ENCODE data around the gene GLB1L.
"Not testable (repeated sequence)": the region's sequence is repeated elsewhere in the genome, so short reads cannot be mapped to it uniquely, and the experiment has no call there.

GLB1L gene

GRCh38 chr2:219279916-219280516, 34.8 kb upstream of the GLB1L start:
- DNase-seq, result no peak

DNA sequence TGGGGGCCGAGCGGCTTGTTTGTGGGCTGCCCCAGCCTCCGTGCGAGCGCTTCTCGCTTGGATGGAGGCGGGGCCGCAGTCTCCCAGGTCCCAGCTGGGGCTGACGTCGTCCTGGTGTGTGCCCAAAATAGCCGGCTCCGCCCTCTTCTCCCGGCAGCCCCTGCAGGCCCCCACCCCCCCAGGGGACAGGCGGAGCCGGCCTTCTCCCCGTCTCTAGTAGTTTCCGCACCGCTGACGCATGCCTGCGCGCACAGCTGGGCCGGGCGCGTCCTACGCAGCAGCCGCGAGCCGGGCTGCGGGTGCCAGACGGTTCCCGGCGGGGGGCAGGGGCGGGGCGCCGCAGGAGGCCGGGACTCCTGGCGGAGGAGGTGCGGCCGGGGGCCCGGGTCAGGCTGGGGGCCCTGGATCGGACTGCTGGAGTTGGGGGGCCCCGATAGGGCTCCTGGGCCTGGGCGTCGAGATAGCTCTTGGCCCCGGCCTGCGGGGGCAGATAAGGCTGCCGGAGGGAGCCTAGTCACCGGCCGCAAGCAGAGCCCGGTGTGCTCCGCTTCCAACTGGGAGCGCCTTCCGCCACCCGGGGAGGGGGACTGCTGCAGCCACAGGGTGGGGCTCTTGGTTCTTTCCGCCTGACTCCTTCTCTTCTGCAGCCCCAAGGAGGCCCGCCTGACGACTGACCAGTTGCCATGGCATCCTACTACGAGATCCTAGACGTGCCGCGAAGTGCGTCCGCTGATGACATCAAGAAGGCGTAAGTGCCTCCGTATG, 34.1 kb upstream of the GLB1L start, which contains the start of gene DNAJB2:
TSS of gene DNAJB2 (plus strand) at position 216 of the 765 bp plus-strand sequence. CDS start at position 684, 468 bp downstream.
- DNase-seq, result peak; percentile 100

DNA sequence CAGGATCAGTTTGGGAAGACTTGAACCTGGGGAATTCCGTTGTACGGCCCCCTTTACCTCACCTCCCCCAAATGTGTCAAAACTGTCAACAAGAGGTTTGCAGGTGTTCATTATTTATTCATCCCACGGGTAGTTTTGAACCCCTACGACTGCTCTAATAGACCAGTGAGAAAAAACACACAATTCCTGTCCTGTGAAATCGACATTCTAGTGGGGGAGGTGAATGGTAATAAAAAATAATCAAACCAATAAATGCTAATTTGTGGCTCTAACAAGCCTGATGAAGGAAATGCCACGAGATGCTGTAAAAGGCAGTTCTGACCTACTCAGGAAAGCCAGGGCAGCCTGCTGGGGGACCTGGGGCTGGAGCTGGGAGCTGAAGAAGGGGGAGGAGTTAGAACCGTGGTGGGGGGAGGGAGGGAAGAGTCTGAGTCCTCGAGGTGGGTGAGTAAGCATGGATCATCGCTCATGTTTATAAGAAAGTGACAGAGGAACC, 33.5 kb upstream of the GLB1L start:
- no peak for DNase-seq

DNA sequence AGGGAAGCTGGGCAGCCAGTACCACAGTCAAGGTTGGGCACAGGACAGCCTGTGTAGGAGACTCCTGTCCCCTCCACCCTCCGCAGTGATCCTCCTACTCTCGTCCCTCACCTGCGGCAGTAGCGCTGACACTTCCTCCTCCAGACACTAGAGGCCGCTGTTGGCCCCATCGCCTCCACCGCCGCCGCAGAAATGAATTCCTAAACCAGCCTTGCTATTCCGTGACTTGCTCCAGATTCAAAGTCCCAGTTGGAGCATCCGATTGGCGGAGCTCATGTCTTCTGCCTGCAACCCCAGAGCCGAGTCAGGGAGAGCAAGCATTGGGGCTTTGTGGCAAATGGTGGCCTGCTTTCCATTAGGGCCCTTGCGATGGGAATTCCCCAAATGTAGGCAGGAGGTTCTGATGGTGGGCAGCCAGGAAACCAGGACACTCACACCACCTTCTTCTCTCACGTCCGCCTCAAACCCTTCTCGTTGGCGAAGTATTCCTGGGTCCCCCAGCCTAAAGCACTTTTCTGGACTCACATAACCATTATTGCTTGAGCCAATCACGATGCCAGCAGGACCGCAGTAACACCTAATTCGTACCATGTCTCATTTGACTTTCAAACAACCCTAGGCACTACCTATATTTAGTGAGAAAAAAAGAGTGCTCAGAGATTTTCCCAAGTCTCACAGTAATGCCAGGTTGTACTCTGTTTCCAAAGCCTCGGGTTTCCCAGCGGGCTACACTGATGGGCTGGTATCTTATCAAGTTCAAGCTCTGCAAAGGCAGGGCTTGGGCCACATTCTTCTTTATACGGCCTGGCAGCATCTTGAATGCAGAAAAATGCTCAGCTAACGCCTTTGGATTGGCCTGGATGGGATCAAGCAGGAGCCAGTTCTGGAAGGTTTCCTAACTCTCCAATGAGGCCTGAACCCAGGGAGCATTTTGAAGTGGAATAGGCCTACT, 32.7 kb upstream of the GLB1L start:
- DNase-seq, result peak; percentile 83

GRCh38 chr2:219274361-219274921, 29.2 kb upstream of the GLB1L start:
- no peak for DNase-seq

- DNase-seq, result no peak
These were observed 28.7 kb upstream of the GLB1L start for GRCh38 chr2:219273937-219274336.

- no peak for DNase-seq
These were observed 27.8 kb upstream of the GLB1L start for GRCh38 chr2:219272995-219273394.

DNA sequence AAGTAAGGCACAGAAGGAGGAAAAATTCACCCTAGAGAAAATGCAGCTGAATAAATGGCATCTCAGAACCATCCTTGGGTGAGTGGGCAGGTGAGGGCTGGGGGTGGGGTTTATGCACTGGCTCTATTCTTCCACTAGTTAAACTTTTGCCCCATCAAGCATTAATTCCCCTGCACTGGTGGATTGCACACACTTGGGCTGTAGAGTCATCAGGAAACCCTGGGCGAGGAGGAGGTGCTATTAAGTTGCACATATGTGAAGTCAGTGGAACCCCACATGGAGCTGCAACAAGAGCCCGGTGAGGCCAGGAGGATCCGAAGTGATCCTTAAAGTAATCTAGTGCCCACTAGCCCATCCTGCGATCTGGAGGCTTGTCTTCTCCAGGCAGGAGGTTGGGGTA, 27.1 kb upstream of the GLB1L start:
- no peak for DNase-seq

DNA sequence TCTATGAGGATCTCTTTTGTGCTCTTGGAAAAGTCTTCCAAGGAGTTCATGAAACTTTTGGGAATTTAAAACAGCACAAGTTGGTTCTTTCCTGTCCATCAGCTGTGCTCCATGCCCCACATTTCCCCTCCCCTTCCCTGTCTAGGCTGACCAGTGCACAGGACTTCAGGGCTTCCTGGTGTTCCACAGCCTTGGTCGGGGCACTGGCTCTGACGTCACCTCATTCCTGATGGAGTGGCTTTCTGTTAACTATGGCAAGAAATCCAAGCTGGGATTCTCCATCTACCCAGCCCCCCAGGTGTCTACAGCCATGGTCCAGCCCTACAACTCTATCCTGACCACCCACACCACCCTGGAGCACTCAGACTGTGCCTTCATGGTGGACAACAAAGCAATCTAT, 25.8 kb upstream of the GLB1L start:
- no peak for DNase-seq

- no peak for DNase-seq
These were observed 24.8 kb upstream of the GLB1L start for GRCh38 chr2:219270055-219270372.

GRCh38 chr2:219269362-219270054, 24.3 kb upstream of the GLB1L start:
- DNase-seq, result no peak

GRCh38 chr2:219268294-219268693, 23.1 kb upstream of the GLB1L start:
- no peak for DNase-seq

DNA sequence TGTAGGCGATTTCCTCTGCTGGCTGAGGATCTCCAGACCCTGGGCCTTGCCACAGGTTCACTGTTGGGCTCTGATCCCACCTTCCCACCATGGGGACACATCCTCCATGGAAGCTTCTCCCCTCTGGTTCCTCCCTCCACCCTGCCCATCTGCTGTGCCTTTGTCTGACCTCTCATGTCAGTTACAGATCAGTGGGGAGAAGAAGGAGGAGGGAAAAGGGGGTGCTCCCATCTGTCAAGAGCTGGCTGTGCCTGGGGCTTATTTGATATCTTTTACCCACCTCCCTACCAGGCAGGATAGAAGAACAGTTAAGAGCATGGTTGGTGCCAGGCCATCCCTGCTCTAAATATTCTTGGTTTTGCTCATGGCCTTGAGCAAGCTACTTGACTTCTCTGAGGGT, 21.6 kb upstream of the GLB1L start:
- no peak for DNase-seq

- no peak for DNase-seq
These were observed 21.0 kb upstream of the GLB1L start for GRCh38 chr2:219266232-219266631.

- DNase-seq, result no peak
These were observed 16.0 kb upstream of the GLB1L start for GRCh38 chr2:219261024-219261855.

DNA sequence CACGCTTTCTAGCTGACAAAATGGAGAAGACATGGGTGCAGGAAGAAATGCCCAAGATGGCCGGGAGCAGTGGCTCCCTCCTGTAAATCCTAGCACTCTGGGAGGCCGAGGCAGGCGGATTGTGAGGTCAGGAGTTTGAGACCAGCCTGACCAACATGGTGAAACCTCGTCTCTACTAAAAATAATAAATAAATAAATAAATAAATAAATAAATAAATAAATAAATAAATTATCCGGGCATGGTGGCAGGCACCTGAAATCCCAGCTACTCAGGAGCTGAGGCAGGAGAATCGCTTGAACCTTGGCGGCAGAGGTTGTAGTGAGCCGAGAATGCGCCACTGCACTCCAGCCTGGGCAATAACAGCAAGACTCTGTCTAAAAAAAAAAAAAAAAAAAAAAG, 13.7 kb upstream of the GLB1L start:
- not testable (repeated sequence) for DNase-seq

DNA sequence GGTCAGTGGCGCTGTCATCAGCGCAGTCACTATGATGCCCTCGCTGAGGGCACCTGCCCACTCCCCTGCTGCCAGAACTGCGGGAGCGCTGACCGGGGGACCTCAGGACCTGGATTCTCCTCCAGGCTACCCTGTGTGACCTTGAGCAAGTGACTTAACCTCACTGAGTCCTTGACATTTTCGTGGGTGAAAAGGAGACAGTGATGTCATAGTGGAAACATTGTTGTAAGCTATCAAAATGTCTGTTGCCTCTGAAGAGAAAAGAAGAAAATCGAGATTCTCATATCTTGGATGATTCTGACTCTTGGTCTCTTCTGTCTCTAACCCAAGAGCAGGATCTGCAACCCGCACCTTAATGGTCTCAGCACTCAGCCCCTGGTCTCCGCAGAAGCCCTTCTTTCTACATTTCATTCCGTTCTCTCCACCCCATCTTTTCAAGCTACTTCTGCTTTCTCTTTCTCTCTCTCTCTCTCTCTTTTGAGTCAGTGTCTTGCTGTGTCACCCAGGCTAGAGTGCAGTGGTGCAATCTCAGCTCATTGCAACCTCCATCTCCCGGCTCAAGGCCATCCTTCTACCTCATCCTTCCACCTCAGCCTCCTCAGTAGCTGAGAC, 9.5 kb upstream of the GLB1L start:
- DNase-seq, result peak; percentile 49

DNA sequence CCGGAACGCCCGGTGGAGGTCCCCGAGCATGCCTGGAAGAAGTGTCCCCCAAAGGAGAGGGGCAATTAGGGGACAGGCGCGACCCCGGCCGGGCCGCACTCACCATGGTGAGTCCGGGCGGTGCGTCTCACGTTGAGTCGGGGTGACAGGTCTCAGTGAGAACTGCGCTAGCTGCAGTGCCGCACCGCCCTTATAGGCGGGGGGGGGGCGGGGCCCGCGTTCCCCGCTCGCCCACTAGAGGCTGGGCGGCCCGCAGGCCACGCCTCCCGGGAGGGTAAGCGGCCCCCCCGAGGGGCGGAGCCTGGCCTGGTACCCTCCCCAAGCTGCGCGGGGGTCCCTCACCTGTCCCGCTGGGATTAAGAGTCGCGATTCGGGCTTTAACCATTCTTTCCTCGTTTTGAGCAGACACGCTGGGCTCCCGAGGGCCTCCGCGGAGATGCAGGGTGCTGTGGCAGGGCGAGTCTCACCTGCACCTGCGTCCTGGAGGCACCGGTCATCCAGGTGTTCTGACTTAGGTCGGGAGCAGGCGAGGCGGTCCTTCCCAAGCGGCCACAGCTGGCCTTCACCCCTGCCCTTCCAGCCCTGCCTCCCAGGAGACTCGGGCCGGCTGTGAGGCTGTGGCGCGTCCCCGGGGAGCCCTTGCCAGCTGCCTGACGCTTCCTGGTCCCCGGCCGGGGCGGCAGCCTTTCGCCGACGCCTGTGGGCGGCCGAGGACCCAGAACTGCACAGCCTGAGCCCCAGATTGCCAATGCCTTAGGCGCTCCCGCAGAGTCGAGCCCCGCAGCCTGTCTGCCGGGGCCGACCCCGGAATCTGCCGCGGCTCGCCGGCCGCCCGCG, 8.7 kb upstream of the GLB1L start, which contains the start of gene TUBA4A:
TSS of gene TUBA4A (minus strand) at position 166 of the 837 bp plus-strand sequence. CDS start at position 106, 60 bp downstream.
- DNase-seq, result peak; percentile 93

DNA sequence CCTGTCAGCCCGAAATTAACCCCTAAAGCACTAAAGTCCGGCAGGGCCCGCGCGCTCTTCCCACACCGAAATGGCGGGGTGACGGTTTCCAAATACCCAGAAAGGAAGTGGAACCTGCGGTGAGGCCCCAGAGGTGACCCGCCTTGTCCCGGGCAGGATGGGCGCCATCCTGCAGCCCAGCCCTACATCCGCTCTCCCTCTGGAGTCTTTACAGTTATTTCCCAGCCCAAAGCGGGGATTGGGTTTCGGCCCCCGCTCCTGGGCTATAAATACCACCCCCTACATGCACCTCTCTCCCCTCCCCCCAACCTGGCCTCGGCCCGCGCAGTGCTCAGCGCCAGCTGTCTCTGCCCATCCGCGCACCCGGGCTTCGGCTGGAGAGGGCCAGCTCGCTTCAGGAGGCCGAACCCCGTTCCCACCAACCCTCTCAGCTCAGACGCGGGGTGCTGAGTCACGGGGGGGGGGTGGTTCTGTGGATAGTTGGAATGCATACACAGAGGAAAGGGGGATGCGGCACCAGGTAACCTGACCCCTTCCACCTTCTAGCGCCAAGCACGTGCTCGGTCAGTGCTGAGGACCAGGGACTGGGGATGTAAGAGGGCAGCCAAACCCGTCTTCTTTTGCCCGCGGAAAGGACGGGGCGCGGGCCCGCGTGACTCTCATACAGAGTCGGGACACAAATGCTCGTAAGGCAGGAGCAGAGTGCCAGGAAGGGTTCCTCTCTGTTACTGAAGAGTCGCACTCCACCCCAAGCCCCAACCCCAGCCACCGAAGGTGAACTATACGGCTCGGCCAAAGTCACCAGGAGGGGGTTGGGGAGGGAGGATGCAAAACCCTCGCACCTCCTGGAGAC, 7.9 kb upstream of the GLB1L start, which contains the start of gene TUBA4B:
TSS of gene TUBA4B (plus strand) at position 344 of the 853 bp plus-strand sequence. CDS start at position 509, 165 bp downstream.
- peak; percentile 75 for DNase-seq

Data from stimulated activated CD4-positive, alpha-beta T cell treated with anti-CD3 and anti-CD28 coated beads, Interleukin-15, amount 100 ng/mL, for 24 hours (primary cell).